ENCODE results near the gene LRRTM1. TPM values are rescaled to one million over a fixed set of nuclear protein-coding genes. Genes with fewer than 3 reads are reported as not detected.

LRRTM1 gene
- total RNA-seq, 1 experiment from 2014 or later: not detected

DNA sequence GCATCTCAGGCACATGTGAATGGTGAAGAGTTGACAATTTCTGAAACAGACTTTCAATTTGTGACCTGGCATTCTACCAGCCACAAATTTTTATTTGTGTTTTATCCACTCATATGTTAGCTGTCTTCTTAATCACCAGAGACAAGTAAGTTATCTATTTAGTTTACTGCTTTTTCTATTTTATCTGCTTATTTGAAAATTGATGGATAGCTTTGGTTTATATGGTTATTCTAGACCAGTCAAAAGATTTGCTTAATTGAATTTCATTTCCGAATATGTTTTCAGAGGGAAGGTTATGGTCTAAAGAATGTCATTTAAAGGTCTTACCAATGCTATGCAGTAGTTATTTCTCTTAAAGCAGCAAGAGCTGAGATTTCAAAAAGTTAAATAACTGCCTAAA, 43.5 kb upstream of the LRRTM1 start:
- DNase-seq: no peak
- Histone ChIP-seq H3K36me3 (ENCODE audit: low read depth) (no peaks in the 10 kb centered on the region), H3K9me3 (ENCODE audit: insufficient read depth, low read depth) (no peaks in the 10 kb centered on the region), H4K20me1 (ENCODE audit: insufficient read depth) (no peaks in the 10 kb centered on the region), H3K4me1 (replicated peaks; ENCODE audit: insufficient read depth) (no peaks in the 10 kb centered on the region), H3K79me2 (ENCODE audit: low read depth) (no peaks in the 10 kb centered on the region), H2AFZ (no peak overlapping the region), H3K9me2 (ENCODE audit: insufficient read depth) (no peaks in the 10 kb centered on the region), H3K27me3 (ENCODE audit: insufficient read depth, low read depth) (no peaks in the 10 kb centered on the region; the same call in none of the 2 replicates), H3K4me2 (no peak overlapping the region), H3F3A (ENCODE audit: insufficient read depth, low read depth) (no peaks in the 10 kb centered on the region), H3K4me3 (no peak overlapping the region), H3K27ac (no peak overlapping the region)
- ChIA-PET CTCF (no interaction called here), POLR2A (ENCODE audit: unreplicated experiment) (no interaction called here)
- TF ChIP-seq, protein P1, sequence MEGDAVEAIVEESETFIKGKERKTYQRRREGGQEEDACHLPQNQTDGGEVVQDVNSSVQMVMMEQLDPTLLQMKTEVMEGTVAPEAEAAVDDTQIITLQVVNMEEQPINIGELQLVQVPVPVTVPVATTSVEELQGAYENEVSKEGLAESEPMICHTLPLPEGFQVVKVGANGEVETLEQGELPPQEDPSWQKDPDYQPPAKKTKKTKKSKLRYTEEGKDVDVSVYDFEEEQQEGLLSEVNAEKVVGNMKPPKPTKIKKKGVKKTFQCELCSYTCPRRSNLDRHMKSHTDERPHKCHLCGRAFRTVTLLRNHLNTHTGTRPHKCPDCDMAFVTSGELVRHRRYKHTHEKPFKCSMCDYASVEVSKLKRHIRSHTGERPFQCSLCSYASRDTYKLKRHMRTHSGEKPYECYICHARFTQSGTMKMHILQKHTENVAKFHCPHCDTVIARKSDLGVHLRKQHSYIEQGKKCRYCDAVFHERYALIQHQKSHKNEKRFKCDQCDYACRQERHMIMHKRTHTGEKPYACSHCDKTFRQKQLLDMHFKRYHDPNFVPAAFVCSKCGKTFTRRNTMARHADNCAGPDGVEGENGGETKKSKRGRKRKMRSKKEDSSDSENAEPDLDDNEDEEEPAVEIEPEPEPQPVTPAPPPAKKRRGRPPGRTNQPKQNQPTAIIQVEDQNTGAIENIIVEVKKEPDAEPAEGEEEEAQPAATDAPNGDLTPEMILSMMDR (conservative IDR thresholded peaks at IDR 0.05): no peak
- TF ChIP-seq EZH2 (IDR thresholded peaks at IDR 0.05; ENCODE audit: low read depth): no peak
- BruUV-seq (replicated peaks): no TSS peak
- intact Hi-C loops (cut with micrococcal nuclease; ENCODE audit: unreplicated experiment): no loop called here

DNA sequence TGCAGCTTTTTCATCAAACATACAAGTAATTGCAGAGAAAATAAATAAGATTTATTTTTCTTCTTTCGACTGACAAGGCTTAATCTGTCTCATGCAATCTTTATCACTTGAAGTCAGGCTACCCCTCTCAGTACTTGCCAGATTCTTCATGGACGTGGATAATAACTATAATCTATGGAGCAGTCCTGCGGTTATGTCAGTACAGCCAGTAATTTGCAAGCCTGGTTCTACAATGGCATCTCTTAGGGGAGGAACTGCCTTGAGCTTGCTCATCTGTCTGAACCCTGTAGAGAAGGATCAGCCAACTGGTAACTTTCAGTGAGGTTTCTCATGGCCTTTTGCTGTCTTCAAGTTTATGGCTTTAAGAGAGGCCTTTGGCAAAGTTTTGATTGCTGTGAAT, 35.5 kb upstream of the LRRTM1 start:
- H3K79me2 ChIP-seq (ENCODE audit: low read depth): no peaks in the 10 kb centered on the region
- no peak overlapping the region for H2AFZ ChIP-seq
- no peak for TF ChIP-seq EZH2 (IDR thresholded peaks at IDR 0.05; ENCODE audit: low read depth)
- TF ChIP-seq, protein P1 (conservative IDR thresholded peaks at IDR 0.05): no peak
- no peaks in the 10 kb centered on the region for H3K9me3 ChIP-seq (ENCODE audit: insufficient read depth, low read depth)
- no peak overlapping the region for H3K27ac ChIP-seq
- DNase-seq: no peak
- no peaks in the 10 kb centered on the region for H4K20me1 ChIP-seq (ENCODE audit: insufficient read depth)
- ChIA-PET POLR2A (ENCODE audit: unreplicated experiment) (no interaction called here), CTCF (no interaction called here)
- H3K4me1 ChIP-seq (replicated peaks; ENCODE audit: insufficient read depth): no peaks in the 10 kb centered on the region
- no TSS peak for BruUV-seq (replicated peaks)
- no peaks in the 10 kb centered on the region for H3K27me3 ChIP-seq (ENCODE audit: insufficient read depth, low read depth)
- intact Hi-C loops (cut with micrococcal nuclease; ENCODE audit: unreplicated experiment): no loop called here
- no peaks in the 10 kb centered on the region for H3K36me3 ChIP-seq (ENCODE audit: low read depth)
- H3K4me3 ChIP-seq: no peak overlapping the region
- no peak overlapping the region for H3K4me2 ChIP-seq
- H3F3A ChIP-seq (ENCODE audit: insufficient read depth, low read depth): no peaks in the 10 kb centered on the region
- no peaks in the 10 kb centered on the region for H3K9me2 ChIP-seq (ENCODE audit: insufficient read depth)

DNA sequence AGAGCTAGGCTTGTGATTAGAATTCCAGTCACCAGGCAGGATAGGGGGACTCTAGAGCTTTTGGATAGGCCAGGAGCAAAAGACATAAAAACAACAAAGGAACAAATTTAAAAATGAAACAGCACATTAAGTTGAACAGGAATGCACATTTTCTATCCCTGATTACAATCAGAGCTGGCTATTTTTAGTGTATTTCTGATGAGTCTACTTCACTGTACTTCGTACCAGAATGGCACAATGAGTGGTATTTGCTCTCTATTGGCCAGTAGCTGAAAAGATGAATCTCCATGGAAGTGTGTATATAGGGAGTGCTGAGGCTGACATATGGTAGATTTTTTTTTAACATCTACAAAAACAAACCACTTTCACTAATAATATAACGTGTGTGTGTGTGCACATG, 34.2 kb upstream of the LRRTM1 start:
- no peaks in the 10 kb centered on the region for H4K20me1 ChIP-seq (ENCODE audit: insufficient read depth)
- H3F3A ChIP-seq (ENCODE audit: insufficient read depth, low read depth): no peaks in the 10 kb centered on the region
- H3K27me3 ChIP-seq (ENCODE audit: insufficient read depth, low read depth): 0 out of 2 replicates have a peak, but pooled peaks cover 3% of the 10 kb centered on the region
- H3K36me3 ChIP-seq (ENCODE audit: low read depth): no peaks in the 10 kb centered on the region
- H2AFZ ChIP-seq: no peak overlapping the region
- ChIA-PET POLR2A (ENCODE audit: unreplicated experiment) (no interaction called here), CTCF (no interaction called here)
- H3K4me3 ChIP-seq: no peak overlapping the region
- no TSS peak for BruUV-seq (replicated peaks)
- no peaks in the 10 kb centered on the region for H3K4me1 ChIP-seq (replicated peaks; ENCODE audit: insufficient read depth)
- no peaks in the 10 kb centered on the region for H3K79me2 ChIP-seq (ENCODE audit: low read depth)
- intact Hi-C loops (cut with micrococcal nuclease; ENCODE audit: unreplicated experiment): no loop called here
- no peaks in the 10 kb centered on the region for H3K9me2 ChIP-seq (ENCODE audit: insufficient read depth)
- H3K4me2 ChIP-seq: no peak overlapping the region
- H3K27ac ChIP-seq: no peak overlapping the region
- H3K9me3 ChIP-seq (ENCODE audit: insufficient read depth, low read depth): no peaks in the 10 kb centered on the region
- no peak for DNase-seq
- TF ChIP-seq, protein P1 (conservative IDR thresholded peaks at IDR 0.05): no peak
- TF ChIP-seq EZH2 (IDR thresholded peaks at IDR 0.05; ENCODE audit: low read depth): no peak

Data from PC-9 (cell line).